Ureter (tissue), 1 donor: ENCODE results near the gene ADAMTS16. TPM values are rescaled to one million over a fixed set of nuclear protein-coding genes. Genes with fewer than 3 reads are reported as not detected.

Experiments used
- DNase-seq: peaks from one replicate; pipeline ENCODE4 v3.0.0-alpha.2; 2020; ENCODE audit warnings: low spot score
- total RNA-seq: library from RNA; stranded (reverse); gene quantifications from one replicate; pipeline ENCODE4 v1.2.4, GENCODE V29; 2023
- donor health status: DM: yes; HTN: yes; CAD: no.

The ADAMTS16 gene
- total RNA-seq, 1 donor from 2014 or later: 0.52 TPM

- DNase-seq: no peak
These were observed 147.3 kb downstream of the ADAMTS16 start for GRCh38 chr5:5287419-5287818.

GRCh38 chr5:5288201-5288600 lies 148.1 kb downstream of the ADAMTS16 start:
- DNase-seq: no peak

GRCh38 chr5:5289537-5289936 lies 149.4 kb downstream of the ADAMTS16 start:
- no peak for DNase-seq

- DNase-seq: no peak
These were observed 150.7 kb downstream of the ADAMTS16 start for GRCh38 chr5:5290674-5291334.

GRCh38 chr5:5291357-5291756 lies 151.2 kb downstream of the ADAMTS16 start:
- DNase-seq: no peak

GRCh38 chr5:5293029-5293428 lies 152.9 kb downstream of the ADAMTS16 start:
- no peak for DNase-seq

- DNase-seq: no peak
These were observed 154.3 kb downstream of the ADAMTS16 start for GRCh38 chr5:5294429-5294828.

GRCh38 chr5:5295351-5295750 lies 155.2 kb downstream of the ADAMTS16 start:
- no peak for DNase-seq

GRCh38 chr5:5296051-5296450 lies 155.9 kb downstream of the ADAMTS16 start:
- DNase-seq: no peak

GRCh38 chr5:5297432-5298067 lies 157.4 kb downstream of the ADAMTS16 start:
- DNase-seq: no peak

- DNase-seq: no peak
These were observed 158.0 kb downstream of the ADAMTS16 start for GRCh38 chr5:5298068-5298633.

GRCh38 chr5:5298841-5299541 lies 158.9 kb downstream of the ADAMTS16 start:
- no peak for DNase-seq

- no peak for DNase-seq
These were observed 161.0 kb downstream of the ADAMTS16 start for GRCh38 chr5:5301176-5301575.

- DNase-seq: no peak
These were observed 162.1 kb downstream of the ADAMTS16 start for GRCh38 chr5:5302201-5302600.

GRCh38 chr5:5303242-5303641 lies 163.1 kb downstream of the ADAMTS16 start:
- no peak for DNase-seq

GRCh38 chr5:5304361-5305020 lies 164.4 kb downstream of the ADAMTS16 start:
- DNase-seq: no peak

GRCh38 chr5:5306696-5307095 lies 166.6 kb downstream of the ADAMTS16 start:
- DNase-seq: no peak

GRCh38 chr5:5308319-5308718 lies 168.2 kb downstream of the ADAMTS16 start:
- DNase-seq: no peak

- DNase-seq: no peak
These were observed 169.5 kb downstream of the ADAMTS16 start for GRCh38 chr5:5309645-5310044.

- no peak for DNase-seq
These were observed 173.0 kb downstream of the ADAMTS16 start for GRCh38 chr5:5313101-5313635.

- no peak for DNase-seq
These were observed 174.0 kb downstream of the ADAMTS16 start for GRCh38 chr5:5314166-5314565.

- no peak for DNase-seq
These were observed 174.5 kb downstream of the ADAMTS16 start for GRCh38 chr5:5314626-5315025.
